Neural cell (in vitro differentiated cells): ENCODE measurements around the gene MMP14. TPM values are rescaled to one million over a fixed set of nuclear protein-coding genes. Genes with fewer than 3 reads are reported as not detected.
"Not testable (repeated sequence)": the region's sequence is repeated elsewhere in the genome, so short reads cannot be mapped to it uniquely, and the experiment has no call there.

ENCODE experiments used
- H2AFZ ChIP-seq: fragments of 200-600, 300-800 bp; sonication (generic), shearing (Covaris generic); 2 replicates; pipeline ENCODE4 v1.6.0; 2014; ENCODE audit warnings: low read depth, mild to moderate bottlenecking, antibody characterized with exemption, low read length, moderate library complexity
- H3F3A ChIP-seq: fragments of 200-600 bp; shearing (Covaris generic); 2 replicates; pipeline ENCODE4 v1.6.1; 2016; ENCODE audit warnings: mild to moderate bottlenecking, moderate library complexity, mixed read lengths, antibody characterized with exemption, low read length; ENCODE audit not compliant: insufficient read depth, poor library complexity, severe bottlenecking
- H3K27ac ChIP-seq: fragments of 200-600, 300-800 bp; sonication (generic), shearing (Covaris generic); 2 replicates; pipeline ENCODE4 v1.5.1; 2014; ENCODE audit warnings: mild to moderate bottlenecking, low read length, moderate library complexity
- H3K27me3 ChIP-seq: fragments of 300-800, 200-600 bp; sonication (generic), shearing (Covaris generic); 2 replicates; pipeline ENCODE4 v1.6.0; 2014; ENCODE audit warnings: mild to moderate bottlenecking, low read depth, low read length, moderate library complexity; ENCODE audit not compliant: insufficient read depth
- H3K36me3 ChIP-seq: fragments of 300-800, 200-600 bp; sonication (generic), shearing (Covaris generic); 2 replicates; pipeline ENCODE4 v1.5.1; 2014; ENCODE audit warnings: mild to moderate bottlenecking, antibody characterized with exemption, low read length, moderate library complexity; ENCODE audit not compliant: insufficient read depth
- H3K4me2 ChIP-seq: fragments of 300-800, 200-600 bp; sonication (generic), shearing (Covaris generic); 2 replicates; pipeline ENCODE4 v1.6.0; 2014; ENCODE audit warnings: mild to moderate bottlenecking, low read length
- H3K4me3 ChIP-seq: fragments of 300-800, 200-600 bp; sonication (generic), shearing (Covaris generic); 2 replicates; pipeline ENCODE4 v1.5.1; 2014; ENCODE audit warnings: mild to moderate bottlenecking, low read length, moderate library complexity
- H3K79me2 ChIP-seq: fragments of 200-600 bp; shearing (Covaris generic); replicated peaks from 2 replicates; pipeline ENCODE4 v1.6.0; 2014; ENCODE audit warnings: mild to moderate bottlenecking, low read length, moderate library complexity; ENCODE audit not compliant: insufficient read depth
- H3K9ac ChIP-seq: fragments of 300-800, 200-600 bp; sonication (generic), shearing (Covaris generic); 2 replicates; pipeline ENCODE4 v1.6.1; 2016; ENCODE audit warnings: mild to moderate bottlenecking, low read length, mixed read lengths
- H3K9me2 ChIP-seq: fragments of 200-600 bp; shearing (Covaris generic); 2 replicates; pipeline ENCODE4 v1.6.1; 2016; ENCODE audit warnings: mild to moderate bottlenecking, low read length, mixed read lengths; ENCODE audit not compliant: insufficient read depth
- H3K9me3 ChIP-seq: fragments of 200-600, 300-800 bp; sonication (generic), shearing (Covaris generic); 2 replicates; pipeline ENCODE4 v1.6.1; 2016; ENCODE audit warnings: mild to moderate bottlenecking, mixed run types, low read length, moderate library complexity, mixed read lengths
- H4K20me1 ChIP-seq: fragments of 200-600 bp; shearing (Covaris generic); 2 replicates; pipeline ENCODE4 v1.6.1; 2016; ENCODE audit warnings: mild to moderate bottlenecking, mixed run types; ENCODE audit not compliant: insufficient read depth
- EP300 ChIP-seq: fragments of 450-650 bp; conservative IDR thresholded peaks from 2 replicates; pipeline ENCODE4 v1.6.1; 2014; ENCODE audit warnings: antibody characterized with exemption, mild to moderate bottlenecking, moderate library complexity; ENCODE audit not compliant: poor library complexity, severe bottlenecking
- EZH2 ChIP-seq: fragments of 200-600, 300-800 bp; shearing (Covaris generic), sonication (generic); IDR thresholded peaks from 2 replicates; pipeline ENCODE4 v1.6.1; 2014; ENCODE audit warnings: antibody characterized with exemption, low read length, borderline replicate concordance, mild to moderate bottlenecking; ENCODE audit not compliant: insufficient read depth, poor library complexity, severe bottlenecking
- MXI1 ChIP-seq: fragments of 450-650 bp; conservative IDR thresholded peaks from 2 replicates; pipeline ENCODE4 v1.6.1; 2014; ENCODE audit warnings: antibody characterized with exemption, mild to moderate bottlenecking; ENCODE audit not compliant: poor library complexity, severe bottlenecking
- POLR2AphosphoS5 ChIP-seq: IDR thresholded peaks from 2 replicates; pipeline ENCODE4 v1.6.1; 2012
- RAD21 ChIP-seq: fragments of 450-650 bp; conservative IDR thresholded peaks from 2 replicates; pipeline ENCODE4 v1.6.1; 2014; ENCODE audit warnings: antibody characterized with exemption, mild to moderate bottlenecking, moderate library complexity
- SMC3 ChIP-seq: fragments of 450-650 bp; conservative IDR thresholded peaks from 2 replicates; pipeline ENCODE4 v1.6.1; 2014; ENCODE audit warnings: antibody characterized with exemption, mild to moderate bottlenecking, moderate library complexity; ENCODE audit not compliant: poor library complexity
- TAF1 ChIP-seq: IDR thresholded peaks from 2 replicates; pipeline ENCODE4 v1.6.1; 2012; ENCODE audit warnings: low read depth
- polyA plus RNA-seq: library from polyadenylated mRNA; depleted of rRNA; stranded (reverse); fragments of >200 nt; gene quantifications from 2 replicates; pipeline ENCODE4 v1.2.3, GENCODE V29; 2014
- TF ChIP-seq, protein P1 (sequence below): IDR thresholded peaks from 2 replicates; pipeline ENCODE4 v1.6.1; 2012; ENCODE audit warnings: borderline replicate concordance
- TF ChIP-seq, protein P2 (sequence below): fragments of 450-650 bp; IDR thresholded peaks from 2 replicates; pipeline ENCODE4 v1.5.1; 2014; ENCODE audit warnings: antibody characterized with exemption, mild to moderate bottlenecking, moderate library complexity; ENCODE audit not compliant: poor library complexity, severe bottlenecking

Gene MMP14
- polyA plus RNA-seq, 1 donor from 2014 or later, result 1.5 TPM

DNA sequence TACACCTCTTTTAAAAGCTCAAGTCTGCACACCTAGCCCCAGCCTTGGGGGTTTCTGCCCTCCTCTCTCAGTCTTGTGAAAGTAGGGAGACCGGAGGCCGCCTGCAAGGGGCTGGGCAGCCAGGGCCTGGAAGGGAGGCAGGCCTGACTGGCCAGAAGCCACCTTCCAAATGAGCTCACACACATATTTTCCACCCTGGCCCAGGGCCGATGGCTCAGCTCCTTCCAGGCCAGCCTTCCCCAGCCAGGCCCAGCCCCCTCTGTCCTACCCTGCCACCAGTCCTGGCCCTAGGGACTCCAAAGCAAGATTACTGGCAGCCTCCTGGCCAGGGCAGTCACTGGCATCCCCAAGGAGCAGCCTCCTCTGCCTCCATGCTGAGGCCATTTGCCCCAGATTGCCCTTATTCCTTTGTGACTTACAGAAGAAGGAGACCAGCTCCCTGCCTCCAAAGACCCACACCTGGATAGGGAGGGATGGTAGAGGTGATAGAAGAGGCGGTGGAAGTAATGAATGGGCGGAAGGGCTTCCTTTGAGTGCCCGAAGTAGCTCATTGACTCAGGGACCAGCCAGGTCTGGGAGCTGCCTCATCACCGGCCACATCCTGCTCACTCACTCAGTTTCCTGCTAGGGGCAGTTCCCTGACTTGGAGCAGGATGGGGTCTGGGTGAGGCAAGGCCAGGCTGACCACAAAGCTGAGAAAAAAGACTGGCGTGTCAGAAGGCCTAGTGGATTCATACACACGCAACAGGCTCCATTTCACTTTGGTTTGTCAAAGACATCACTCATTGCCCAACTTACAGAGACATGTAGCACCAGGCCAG is 14.8 kb downstream of the MMP14 start:
- no peak overlapping the region for H3K27ac ChIP-seq
- H3F3A ChIP-seq, result no peaks in the 10 kb centered on the region
- no peaks in the 10 kb centered on the region for H3K27me3 ChIP-seq
- no peak overlapping the region for H3K4me3 ChIP-seq
- no peaks in the 10 kb centered on the region for H4K20me1 ChIP-seq
- H3K9me3 ChIP-seq, result no peaks in the 10 kb centered on the region
- no peaks in the 10 kb centered on the region for H3K79me2 ChIP-seq
- H3K9ac ChIP-seq, result no peak overlapping the region
- H3K4me2 ChIP-seq, result no peak overlapping the region
- H3K9me2 ChIP-seq, result no peaks in the 10 kb centered on the region
- H3K36me3 ChIP-seq, result no peaks in the 10 kb centered on the region
- TF ChIP-seq, protein P1, sequence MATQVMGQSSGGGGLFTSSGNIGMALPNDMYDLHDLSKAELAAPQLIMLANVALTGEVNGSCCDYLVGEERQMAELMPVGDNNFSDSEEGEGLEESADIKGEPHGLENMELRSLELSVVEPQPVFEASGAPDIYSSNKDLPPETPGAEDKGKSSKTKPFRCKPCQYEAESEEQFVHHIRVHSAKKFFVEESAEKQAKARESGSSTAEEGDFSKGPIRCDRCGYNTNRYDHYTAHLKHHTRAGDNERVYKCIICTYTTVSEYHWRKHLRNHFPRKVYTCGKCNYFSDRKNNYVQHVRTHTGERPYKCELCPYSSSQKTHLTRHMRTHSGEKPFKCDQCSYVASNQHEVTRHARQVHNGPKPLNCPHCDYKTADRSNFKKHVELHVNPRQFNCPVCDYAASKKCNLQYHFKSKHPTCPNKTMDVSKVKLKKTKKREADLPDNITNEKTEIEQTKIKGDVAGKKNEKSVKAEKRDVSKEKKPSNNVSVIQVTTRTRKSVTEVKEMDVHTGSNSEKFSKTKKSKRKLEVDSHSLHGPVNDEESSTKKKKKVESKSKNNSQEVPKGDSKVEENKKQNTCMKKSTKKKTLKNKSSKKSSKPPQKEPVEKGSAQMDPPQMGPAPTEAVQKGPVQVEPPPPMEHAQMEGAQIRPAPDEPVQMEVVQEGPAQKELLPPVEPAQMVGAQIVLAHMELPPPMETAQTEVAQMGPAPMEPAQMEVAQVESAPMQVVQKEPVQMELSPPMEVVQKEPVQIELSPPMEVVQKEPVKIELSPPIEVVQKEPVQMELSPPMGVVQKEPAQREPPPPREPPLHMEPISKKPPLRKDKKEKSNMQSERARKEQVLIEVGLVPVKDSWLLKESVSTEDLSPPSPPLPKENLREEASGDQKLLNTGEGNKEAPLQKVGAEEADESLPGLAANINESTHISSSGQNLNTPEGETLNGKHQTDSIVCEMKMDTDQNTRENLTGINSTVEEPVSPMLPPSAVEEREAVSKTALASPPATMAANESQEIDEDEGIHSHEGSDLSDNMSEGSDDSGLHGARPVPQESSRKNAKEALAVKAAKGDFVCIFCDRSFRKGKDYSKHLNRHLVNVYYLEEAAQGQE, result no peak
- TF ChIP-seq SMC3, result no peak
- no peak for TF ChIP-seq TAF1
- TF ChIP-seq POLR2AphosphoS5, result no peak
- no peak for TF ChIP-seq RAD21
- no peak for TF ChIP-seq EZH2
- TF ChIP-seq, protein P2, sequence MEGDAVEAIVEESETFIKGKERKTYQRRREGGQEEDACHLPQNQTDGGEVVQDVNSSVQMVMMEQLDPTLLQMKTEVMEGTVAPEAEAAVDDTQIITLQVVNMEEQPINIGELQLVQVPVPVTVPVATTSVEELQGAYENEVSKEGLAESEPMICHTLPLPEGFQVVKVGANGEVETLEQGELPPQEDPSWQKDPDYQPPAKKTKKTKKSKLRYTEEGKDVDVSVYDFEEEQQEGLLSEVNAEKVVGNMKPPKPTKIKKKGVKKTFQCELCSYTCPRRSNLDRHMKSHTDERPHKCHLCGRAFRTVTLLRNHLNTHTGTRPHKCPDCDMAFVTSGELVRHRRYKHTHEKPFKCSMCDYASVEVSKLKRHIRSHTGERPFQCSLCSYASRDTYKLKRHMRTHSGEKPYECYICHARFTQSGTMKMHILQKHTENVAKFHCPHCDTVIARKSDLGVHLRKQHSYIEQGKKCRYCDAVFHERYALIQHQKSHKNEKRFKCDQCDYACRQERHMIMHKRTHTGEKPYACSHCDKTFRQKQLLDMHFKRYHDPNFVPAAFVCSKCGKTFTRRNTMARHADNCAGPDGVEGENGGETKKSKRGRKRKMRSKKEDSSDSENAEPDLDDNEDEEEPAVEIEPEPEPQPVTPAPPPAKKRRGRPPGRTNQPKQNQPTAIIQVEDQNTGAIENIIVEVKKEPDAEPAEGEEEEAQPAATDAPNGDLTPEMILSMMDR, result no peak
- TF ChIP-seq MXI1, result no peak
- no peak for TF ChIP-seq EP300
- H2AFZ ChIP-seq, result no peak overlapping the region

DNA sequence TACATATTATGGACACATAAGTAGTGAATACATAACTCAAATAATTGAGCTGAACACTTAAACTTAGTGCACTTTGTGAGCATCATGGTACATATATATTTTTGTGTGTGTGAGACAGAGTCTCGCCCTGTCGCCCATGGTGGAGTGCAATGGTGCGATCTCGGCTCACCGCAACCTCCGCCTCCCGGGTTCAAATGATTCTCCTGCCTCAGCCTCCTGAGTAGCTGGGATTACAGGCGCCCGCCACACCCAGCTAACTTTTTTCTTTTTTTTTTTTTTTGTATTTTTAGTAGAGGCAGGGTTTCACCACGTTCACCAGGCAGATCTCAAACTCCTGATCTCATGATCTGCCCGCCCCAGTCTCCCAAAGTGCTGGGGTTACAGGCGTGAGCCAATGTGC is 15.8 kb downstream of the MMP14 start:
- not testable (repeated sequence) for H3K36me3 ChIP-seq, H3K27me3 ChIP-seq, H3K9me2 ChIP-seq, H2AFZ ChIP-seq, H3K9me3 ChIP-seq, H3F3A ChIP-seq, H4K20me1 ChIP-seq, H3K4me2 ChIP-seq, H3K27ac ChIP-seq, H3K4me3 ChIP-seq, H3K9ac ChIP-seq, H3K79me2 ChIP-seq
